Activated CD8-positive, alpha-beta memory T cell treated with anti-CD3 and anti-CD28 coated beads, Interleukin-2, amount 50 U/mL, for 48 hours (primary cell): ENCODE results near the gene HOXD11.

Experiments used
- DNase-seq: peaks from one replicate; pipeline ENCODE4 v3.0.0-alpha.2; 2020

The HOXD11 gene

GRCh38 chr2:176094349-176094748 is 12.7 kb upstream of the HOXD11 start:
- DNase-seq: peak; percentile 47

GRCh38 chr2:176095421-176095820 is 11.7 kb upstream of the HOXD11 start:
- DNase-seq: no peak

DNA sequence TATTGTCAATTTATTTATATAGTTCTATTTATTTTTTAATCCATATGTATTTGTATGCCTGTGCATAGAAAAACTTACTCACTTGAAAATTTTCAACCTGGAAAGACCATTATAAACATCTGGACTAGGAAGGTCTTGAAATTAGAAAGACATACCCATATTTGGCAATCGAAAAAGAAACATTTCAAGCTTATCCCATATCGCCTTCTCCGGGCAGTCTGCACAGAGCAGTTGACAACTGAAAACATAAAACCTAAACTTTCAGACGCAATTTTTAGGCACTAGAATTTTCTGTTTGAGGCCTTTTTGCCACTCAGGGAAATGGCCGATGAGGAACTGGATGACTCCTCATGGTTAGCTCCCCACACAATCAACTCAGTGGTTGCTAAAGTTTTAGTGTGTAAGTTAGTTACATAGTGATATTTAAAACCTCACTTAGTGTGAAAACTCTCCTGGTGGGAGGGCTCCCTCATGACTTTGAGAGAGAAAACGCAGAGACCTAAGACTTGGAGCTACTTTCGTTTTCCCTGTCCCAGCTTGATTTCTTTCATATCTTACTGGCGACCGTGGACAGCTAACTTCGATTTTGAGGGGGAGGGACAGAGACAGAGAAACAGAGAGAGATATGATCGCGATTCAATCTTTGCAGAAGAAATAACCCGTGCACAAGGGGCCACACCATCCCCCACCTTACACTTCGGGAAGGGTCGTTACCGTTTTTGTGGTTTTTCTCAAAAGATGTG is 10.7 kb upstream of the HOXD11 start:
- peak; percentile 41 for DNase-seq

DNA sequence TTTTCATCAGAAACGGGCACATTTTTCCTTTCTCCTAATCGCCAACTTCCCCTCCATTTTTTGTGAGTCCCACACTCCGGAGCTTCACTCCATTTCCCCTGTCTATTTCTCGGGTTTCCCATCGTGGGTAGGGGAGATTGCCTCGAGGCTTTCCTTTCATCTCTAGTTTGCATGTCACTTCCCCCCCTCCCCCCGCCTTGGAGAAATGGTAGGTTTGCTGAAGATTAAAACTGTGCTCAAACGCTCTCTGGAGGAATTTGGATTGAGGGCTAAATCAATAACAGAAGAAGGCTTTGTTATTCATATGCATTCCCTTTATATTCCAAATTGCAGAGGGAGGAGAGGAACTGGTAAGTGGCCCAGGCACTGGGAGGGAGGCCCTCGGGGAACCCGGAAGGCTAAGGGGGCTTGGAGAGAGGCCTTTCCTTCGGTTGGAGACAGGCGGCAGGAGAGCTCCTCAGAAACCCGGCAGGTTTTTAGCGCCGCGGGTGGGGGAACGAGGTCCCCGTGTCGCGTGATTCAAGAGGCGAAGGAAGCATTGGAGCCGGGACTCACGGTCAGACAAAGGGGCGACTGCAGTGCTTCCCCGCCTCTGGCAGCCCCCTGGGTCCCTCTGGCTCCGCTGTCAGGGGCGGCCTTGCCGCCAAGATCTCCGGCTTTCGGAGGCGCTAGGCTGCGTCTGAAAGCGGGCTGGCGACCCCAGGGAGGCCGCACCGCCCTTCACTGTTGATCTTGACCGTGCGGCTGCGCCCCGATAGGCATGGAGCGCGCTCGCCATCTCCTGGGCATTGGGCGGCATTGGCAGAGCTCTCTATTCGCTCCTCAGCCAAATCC is 9.9 kb upstream of the HOXD11 start:
- peak; percentile 81 for DNase-seq

DNA sequence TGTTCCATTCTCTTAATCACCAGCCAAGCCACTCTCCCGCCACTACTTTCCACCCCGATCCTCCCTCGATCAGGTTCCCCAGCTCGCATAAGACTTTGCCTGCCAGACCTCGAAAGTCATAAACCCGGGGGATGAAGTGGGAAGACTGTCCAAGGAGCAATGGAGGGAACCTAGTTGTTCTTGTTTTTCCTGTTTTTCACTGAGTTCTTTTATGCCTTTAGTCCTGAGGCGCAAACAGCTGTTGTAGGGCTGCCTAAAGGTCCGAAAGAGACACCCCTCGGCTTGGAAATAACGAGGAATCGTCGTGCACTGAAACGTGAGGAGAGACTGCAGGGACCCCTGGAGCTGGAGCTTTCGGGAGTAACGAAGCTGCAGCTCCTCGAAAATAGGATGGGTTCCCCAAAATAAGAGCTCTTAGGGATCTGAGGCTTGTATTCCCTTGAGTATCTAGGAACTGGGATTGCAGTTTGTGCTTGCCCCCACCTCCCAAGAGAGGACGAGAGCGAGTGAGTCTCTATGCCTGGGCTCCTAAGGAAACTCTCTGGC is 9.2 kb upstream of the HOXD11 start:
- no peak for DNase-seq

DNA sequence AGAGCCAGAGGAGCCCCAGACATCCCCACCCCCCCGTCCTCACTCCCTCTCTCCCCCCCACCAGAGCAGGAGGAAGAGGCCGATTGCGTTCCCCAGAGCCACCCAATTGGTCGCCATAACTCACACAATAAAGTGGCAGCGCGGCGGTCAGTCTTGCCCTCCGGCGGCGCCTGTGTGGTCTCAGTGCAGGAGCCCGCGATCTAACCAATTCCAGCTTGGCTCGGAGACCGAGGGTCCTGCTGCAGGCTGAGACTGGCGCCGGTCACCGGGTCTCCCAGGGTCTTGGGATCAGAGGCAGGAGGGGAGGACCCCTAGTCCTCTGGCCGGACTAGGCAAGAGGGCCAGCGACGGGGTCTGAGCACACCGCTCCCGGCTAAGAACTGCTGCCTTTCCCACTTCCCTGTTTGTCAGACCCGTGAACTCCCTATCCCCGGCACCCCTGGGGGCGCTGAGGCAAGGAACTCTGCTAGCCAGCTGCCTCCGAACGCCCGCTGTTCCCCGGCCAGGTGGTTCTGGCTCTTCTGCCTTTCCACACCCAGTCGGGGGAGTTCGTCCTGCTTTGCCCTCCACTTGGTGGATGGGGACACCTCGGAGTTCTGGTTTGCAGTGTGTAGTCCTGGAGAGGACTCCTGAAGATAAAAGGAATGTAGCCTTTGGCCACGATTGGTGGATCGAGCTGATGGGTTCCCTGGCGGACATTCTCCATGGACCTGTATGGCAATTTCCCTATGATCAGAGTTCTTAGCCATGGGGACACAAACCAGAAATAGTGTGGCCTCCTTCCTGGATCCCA is 8.5 kb upstream of the HOXD11 start:
- DNase-seq: peak; percentile 53

- no peak for DNase-seq
Measured at GRCh38 chr2:176099159-176099727, 7.8 kb upstream of the HOXD11 start.

DNA sequence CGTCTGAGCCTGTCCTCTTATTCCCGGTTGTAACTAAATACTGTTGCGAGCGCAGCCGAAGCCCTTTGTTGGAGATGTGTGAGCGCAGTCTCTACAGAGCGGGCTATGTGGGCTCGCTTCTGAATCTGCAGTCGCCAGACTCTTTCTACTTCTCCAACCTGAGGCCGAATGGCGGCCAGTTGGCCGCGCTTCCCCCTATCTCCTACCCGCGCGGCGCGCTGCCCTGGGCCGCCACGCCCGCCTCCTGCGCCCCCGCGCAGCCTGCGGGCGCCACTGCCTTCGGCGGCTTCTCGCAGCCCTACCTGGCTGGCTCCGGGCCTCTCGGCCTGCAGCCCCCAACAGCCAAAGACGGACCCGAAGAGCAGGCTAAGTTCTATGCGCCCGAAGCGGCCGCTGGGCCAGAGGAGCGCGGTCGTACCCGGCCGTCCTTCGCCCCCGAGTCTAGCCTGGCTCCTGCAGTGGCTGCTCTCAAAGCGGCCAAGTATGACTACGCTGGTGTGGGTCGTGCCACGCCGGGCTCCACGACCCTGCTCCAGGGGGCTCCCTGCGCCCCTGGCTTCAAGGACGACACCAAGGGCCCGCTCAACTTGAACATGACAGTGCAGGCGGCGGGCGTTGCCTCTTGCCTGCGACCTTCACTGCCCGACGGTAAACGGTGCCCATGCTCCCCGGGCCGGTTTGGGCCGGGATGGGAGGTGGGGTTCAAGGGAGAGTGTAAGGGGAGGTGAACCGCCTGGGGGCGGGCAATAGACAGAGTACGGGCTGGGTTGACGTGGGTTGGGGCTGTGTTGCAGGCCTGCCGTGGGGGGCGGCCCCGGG is 7.1 kb upstream of the HOXD11 start, which contains the start of gene HOXD12:
Gene HOXD12, plus strand, starts transcription at position 68 of the 819 bp plus-strand sequence. Its CDS starts 7 bp downstream, at position 75.
- peak; percentile 51 for DNase-seq

GRCh38 chr2:176100547-176101140 is 6.4 kb upstream of the HOXD11 start:
- DNase-seq: peak; percentile 47

- no peak for DNase-seq
Measured at GRCh38 chr2:176101216-176101830, 5.8 kb upstream of the HOXD11 start.

DNA sequence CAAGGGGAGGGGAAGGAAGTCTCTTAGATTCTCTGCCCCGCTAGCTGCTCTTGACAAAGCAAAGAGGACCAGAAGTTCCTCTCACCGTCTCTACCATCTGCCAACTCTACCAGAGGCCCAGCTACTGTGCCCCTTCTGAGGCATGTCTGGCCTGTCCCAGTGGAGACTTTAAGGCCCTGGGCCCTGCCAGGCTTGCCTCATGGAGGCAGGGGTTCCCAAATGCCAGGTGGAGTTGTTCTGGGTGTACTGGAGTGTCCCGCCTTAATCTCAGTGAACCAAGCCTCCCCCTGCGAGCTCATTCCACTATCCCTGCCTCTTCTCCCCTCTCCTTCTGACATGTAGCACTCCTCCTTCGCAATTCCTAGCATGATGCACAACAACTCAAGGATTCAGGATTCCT is 5.2 kb upstream of the HOXD11 start:
- no peak for DNase-seq

GRCh38 chr2:176102309-176102866 is 4.7 kb upstream of the HOXD11 start:
- DNase-seq: no peak

GRCh38 chr2:176103194-176103593 is 3.9 kb upstream of the HOXD11 start:
- no peak for DNase-seq

DNA sequence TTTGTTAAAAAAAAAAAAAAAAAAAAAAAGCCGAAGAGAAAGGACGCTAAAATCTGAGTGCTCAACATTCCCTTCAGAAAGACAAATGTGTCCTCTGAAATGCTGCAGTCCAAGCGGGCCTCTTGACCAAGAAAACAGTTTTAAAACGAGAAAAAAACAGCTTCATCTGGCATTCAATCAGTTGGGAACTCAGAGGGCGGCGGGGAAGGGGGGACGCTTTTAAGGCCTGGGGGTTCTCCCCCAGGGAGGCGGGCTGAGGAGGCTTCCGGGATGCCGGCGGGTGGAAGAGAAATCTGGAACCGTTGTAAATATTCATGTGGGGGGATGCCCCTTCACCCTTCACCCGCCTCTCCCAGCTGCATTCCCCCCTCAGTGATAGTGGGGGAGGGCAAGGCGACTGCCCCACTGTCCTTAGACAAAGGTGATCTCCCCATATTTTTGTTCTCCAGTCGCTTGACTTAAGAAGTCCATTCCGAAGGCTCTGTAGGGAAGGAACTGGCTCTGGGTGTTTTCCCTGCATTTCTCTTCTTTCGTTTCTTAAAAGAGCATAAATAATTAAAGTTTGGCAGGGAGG is 3.3 kb upstream of the HOXD11 start:
- DNase-seq: peak; percentile 35

- peak; percentile 55 for DNase-seq
Measured at GRCh38 chr2:176104316-176105077, 2.6 kb upstream of the HOXD11 start.

DNA sequence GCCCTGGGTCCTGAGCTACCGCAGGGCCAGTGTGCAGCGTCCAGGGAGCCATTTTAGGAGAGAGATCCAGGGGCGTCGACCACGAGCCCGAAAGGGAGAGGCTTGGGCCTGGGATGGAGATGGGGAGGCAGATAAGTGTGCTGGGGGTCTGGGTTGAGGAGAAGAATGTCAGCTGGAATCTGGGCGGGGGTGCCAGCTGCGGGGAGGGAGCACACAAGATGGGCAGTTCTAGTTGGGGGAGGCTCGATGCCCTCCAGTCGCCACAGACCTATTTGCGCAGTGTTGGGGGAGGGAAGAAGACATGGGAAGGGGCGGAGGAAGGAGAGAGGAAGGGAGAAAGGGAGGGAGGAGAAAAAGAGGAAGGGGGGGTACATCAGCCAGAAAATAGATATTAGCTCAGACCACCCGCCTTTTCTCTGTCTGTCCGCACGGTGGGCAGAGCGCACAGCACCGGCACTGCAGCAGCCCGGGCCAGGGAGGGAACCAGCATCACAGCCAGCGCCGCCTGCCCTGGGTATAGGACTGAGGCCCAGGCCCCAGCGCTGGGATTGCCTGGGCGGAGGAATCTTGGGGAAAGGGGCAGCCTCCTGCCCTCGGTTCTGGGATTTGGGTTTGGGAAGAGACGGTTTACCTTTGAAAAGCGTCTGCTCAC is 1.9 kb upstream of the HOXD11 start:
- peak; percentile 54 for DNase-seq

- DNase-seq: peak; percentile 49
Measured at GRCh38 chr2:176105730-176106580, 1.1 kb upstream of the HOXD11 start.

DNA sequence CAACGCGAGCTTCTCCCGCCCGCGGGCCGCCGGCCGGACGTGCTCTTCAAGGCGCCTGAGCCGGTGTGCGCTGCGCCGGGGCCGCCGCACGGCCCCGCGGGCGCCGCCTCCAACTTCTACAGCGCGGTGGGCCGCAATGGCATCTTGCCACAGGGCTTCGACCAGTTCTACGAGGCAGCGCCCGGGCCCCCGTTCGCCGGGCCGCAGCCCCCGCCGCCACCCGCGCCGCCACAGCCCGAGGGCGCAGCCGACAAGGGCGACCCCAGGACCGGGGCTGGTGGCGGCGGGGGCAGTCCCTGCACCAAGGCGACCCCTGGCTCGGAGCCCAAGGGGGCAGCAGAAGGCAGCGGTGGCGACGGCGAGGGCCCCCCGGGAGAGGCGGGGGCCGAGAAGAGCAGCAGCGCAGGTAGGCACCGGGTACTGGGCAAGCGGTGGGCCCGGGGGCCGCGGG is 676 bp downstream of the HOXD11 start:
- peak; percentile 48 for DNase-seq
